HepG2 (cell line): ENCODE measurements around the gene XRCC5. TPM values are rescaled to one million over a fixed set of nuclear protein-coding genes. Genes with fewer than 3 reads are reported as not detected.

ENCODE experiments used
- ATF3 ChIP-seq: sonication (generic); formaldehyde crosslinking; IDR thresholded peaks from 2 replicates; pipeline ENCODE4 v1.4.0; 2020; ENCODE audit warnings: missing genetic modification reagents
- ATRX ChIP-seq: sonication (generic); formaldehyde crosslinking; IDR thresholded peaks from 2 replicates; pipeline ENCODE4 v1.4.0; 2020; ENCODE audit warnings: missing genetic modification reagents, borderline replicate concordance
- EP300 ChIP-seq, 3 experiments: sonication (generic) in 1 of 3; formaldehyde crosslinking in 1 of 3; IDR thresholded peaks; 2 replicates each; pipeline versions ENCODE4 v1.5.1 to v1.6.1; 2011 to 2020; ENCODE audit warnings: low read depth in 2 of 3, low read length in 2 of 3, borderline replicate concordance in 1 of 3, improper control_type of control experiment in 1 of 3, mild to moderate bottlenecking in 1 of 3, missing genetic modification reagents in 1 of 3, moderate library complexity in 1 of 3
- MTA1 ChIP-seq: sonication (generic); formaldehyde crosslinking; IDR thresholded peaks from 2 replicates; pipeline ENCODE4 v1.4.0; 2020; ENCODE audit warnings: missing genetic modification reagents, mild to moderate bottlenecking, borderline replicate concordance
- NCOA2 ChIP-seq: sonication (generic); formaldehyde crosslinking; IDR thresholded peaks from 2 replicates; pipeline ENCODE4 v1.8.0; 2022; ENCODE audit warnings: inconsistent platforms
- RFXANK ChIP-seq: IDR thresholded peaks from 2 replicates; pipeline ENCODE4 v1.6.1; 2016
- RORA ChIP-seq: sonication (generic); formaldehyde crosslinking; IDR thresholded peaks from 2 replicates; pipeline ENCODE4 v1.5.0; 2020; ENCODE audit warnings: mild to moderate bottlenecking, missing genetic modification reagents, moderate library complexity
- SMARCC2 ChIP-seq: fragments of 450-650 bp; IDR thresholded peaks from 2 replicates; pipeline ENCODE4 v1.6.1; 2017; ENCODE audit warnings: antibody characterized with exemption, mild to moderate bottlenecking
- SNAI1 ChIP-seq: sonication (generic); formaldehyde crosslinking; IDR thresholded peaks from 2 replicates; pipeline ENCODE4 v1.5.0; 2020; ENCODE audit warnings: mild to moderate bottlenecking, missing genetic modification reagents, borderline replicate concordance
- ZBTB20 ChIP-seq: sonication (generic); formaldehyde crosslinking; IDR thresholded peaks from 2 replicates; pipeline ENCODE4 v1.8.1; 2023; ENCODE audit warnings: missing genetic modification reagents, low read depth, mild to moderate bottlenecking, borderline replicate concordance
- ZNF446 ChIP-seq: sonication (generic); formaldehyde crosslinking; IDR thresholded peaks from 2 replicates; pipeline ENCODE4 v1.5.0; 2020; ENCODE audit warnings: mild to moderate bottlenecking, missing genetic modification reagents
- polyA plus RNA-seq, 8 experiments: library from polyadenylated mRNA; depleted of rRNA in 3 of 8; stranded (reverse) in 7 of 8; unstranded in 1 of 8; fragments of >200 nt; fragmentation: Illumina TruSeq in 4 of 8; extraction: Trizol in 4 of 8; gene quantifications; 2 replicates each; pipeline versions ENCODE4 v1.2.1 to v1.2.3, GENCODE V29; 2011 to 2016; ENCODE audit warnings: low read depth in 4 of 8, missing spikeins in 1 of 8, mixed read lengths in 1 of 8; ENCODE audit not compliant: insufficient read depth in 1 of 8
- total RNA-seq, 5 experiments: library from RNA; depleted of rRNA; stranded (reverse); fragments of >200 nt; fragmentation: Illumina TruSeq; extraction: Trizol; gene quantifications; 2 replicates each; pipeline ENCODE4 v1.2.3, GENCODE V29; 2016; ENCODE audit warnings: low read depth in 1 of 5
- TF ChIP-seq, protein P1 (sequence below): IDR thresholded peaks from 2 replicates; pipeline ENCODE4 v1.6.1; 2012; ENCODE audit warnings: low read depth, low read length, improper control_type of control experiment
- TF ChIP-seq, protein P2 (sequence below): sonication (generic); formaldehyde crosslinking; IDR thresholded peaks from 2 replicates; pipeline ENCODE4 v1.5.1; 2020; ENCODE audit warnings: mild to moderate bottlenecking, missing genetic modification reagents, borderline replicate concordance
- TF ChIP-seq, protein P3 (sequence below): IDR thresholded peaks from 2 replicates; pipeline ENCODE4 v1.6.1; 2016; ENCODE audit warnings: mild to moderate bottlenecking
- TF ChIP-seq, protein P4 (sequence below): sonication (generic); formaldehyde crosslinking; IDR thresholded peaks from 2 replicates; pipeline ENCODE4 v1.4.0; 2020; ENCODE audit warnings: missing genetic modification reagents, borderline replicate concordance
- TF ChIP-seq, protein P5 (sequence below): sonication (generic); formaldehyde crosslinking; IDR thresholded peaks from 2 replicates; pipeline ENCODE4 v1.5.0; 2020; ENCODE audit warnings: missing genetic modification reagents

The XRCC5 gene
- total and polyA plus RNA-seq, 2 of the 13 experiments (the other 11 are each of a cell fraction or from before 2014, with no cell fraction given), result 264 to 454 TPM

DNA sequence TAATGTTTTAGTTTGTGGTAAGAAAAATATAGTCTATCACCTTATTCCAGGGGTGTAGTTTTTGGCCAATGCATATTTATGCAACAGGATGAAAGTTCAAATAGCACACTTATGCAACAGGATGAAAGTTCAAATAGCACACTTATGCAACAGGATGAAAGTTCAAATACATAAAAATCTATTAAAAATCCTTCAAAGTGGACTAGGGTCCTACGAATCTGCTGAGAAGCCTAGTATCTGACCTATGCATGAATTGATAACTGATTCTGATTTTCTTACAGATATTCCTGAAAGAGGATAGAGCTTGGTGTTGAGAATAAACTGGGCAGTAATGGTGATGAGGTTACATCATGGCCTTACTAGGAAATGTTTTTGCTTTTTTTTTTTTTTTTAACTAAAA is 30.4 kb upstream of the XRCC5 start (continued):
- TF ChIP-seq, protein P1, sequence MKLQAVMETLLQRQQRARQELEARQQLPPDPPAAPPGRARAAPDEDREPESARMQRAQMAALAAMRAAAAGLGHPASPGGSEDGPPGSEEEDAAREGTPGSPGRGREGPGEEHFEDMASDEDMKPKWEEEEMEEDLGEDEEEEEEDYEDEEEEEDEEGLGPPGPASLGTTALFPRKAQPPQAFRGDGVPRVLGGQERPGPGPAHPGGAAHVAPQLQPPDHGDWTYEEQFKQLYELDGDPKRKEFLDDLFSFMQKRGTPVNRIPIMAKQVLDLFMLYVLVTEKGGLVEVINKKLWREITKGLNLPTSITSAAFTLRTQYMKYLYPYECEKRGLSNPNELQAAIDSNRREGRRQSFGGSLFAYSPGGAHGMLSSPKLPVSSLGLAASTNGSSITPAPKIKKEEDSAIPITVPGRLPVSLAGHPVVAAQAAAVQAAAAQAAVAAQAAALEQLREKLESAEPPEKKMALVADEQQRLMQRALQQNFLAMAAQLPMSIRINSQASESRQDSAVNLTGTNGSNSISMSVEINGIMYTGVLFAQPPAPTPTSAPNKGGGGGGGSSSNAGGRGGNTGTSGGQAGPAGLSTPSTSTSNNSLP, result peak; percentile 97
- TF ChIP-seq, protein P2, sequence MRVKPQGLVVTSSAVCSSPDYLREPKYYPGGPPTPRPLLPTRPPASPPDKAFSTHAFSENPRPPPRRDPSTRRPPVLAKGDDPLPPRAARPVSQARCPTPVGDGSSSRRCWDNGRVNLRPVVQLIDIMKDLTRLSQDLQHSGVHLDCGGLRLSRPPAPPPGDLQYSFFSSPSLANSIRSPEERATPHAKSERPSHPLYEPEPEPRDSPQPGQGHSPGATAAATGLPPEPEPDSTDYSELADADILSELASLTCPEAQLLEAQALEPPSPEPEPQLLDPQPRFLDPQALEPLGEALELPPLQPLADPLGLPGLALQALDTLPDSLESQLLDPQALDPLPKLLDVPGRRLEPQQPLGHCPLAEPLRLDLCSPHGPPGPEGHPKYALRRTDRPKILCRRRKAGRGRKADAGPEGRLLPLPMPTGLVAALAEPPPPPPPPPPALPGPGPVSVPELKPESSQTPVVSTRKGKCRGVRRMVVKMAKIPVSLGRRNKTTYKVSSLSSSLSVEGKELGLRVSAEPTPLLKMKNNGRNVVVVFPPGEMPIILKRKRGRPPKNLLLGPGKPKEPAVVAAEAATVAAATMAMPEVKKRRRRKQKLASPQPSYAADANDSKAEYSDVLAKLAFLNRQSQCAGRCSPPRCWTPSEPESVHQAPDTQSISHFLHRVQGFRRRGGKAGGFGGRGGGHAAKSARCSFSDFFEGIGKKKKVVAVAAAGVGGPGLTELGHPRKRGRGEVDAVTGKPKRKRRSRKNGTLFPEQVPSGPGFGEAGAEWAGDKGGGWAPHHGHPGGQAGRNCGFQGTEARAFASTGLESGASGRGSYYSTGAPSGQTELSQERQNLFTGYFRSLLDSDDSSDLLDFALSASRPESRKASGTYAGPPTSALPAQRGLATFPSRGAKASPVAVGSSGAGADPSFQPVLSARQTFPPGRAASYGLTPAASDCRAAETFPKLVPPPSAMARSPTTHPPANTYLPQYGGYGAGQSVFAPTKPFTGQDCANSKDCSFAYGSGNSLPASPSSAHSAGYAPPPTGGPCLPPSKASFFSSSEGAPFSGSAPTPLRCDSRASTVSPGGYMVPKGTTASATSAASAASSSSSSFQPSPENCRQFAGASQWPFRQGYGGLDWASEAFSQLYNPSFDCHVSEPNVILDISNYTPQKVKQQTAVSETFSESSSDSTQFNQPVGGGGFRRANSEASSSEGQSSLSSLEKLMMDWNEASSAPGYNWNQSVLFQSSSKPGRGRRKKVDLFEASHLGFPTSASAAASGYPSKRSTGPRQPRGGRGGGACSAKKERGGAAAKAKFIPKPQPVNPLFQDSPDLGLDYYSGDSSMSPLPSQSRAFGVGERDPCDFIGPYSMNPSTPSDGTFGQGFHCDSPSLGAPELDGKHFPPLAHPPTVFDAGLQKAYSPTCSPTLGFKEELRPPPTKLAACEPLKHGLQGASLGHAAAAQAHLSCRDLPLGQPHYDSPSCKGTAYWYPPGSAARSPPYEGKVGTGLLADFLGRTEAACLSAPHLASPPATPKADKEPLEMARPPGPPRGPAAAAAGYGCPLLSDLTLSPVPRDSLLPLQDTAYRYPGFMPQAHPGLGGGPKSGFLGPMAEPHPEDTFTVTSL (CRISPR knock-in tag), result peak; percentile 97
- TF ChIP-seq ATRX (CRISPR knock-in tag) (no peak), SNAI1 (CRISPR knock-in tag) (peak; percentile 76; the same call in 1 of the 2 replicates), ZBTB20 (CRISPR knock-in tag) (peak; percentile 82), NCOA2 (CRISPR knock-in tag) (peak; percentile 98), ATF3 (peak; percentile 82), ZNF446 (CRISPR knock-in tag) (no peak), RFXANK (CRISPR knock-in tag) (peak; percentile 76; the same call in 1 of the 2 replicates), EP300 (IDR thresholded peaks at IDR 0.05; ENCODE audit: low read depth in 2 of 2, low read length in 2 of 2) (peak; percentile 97), EP300 (CRISPR knock-in tag; IDR thresholded peaks at IDR 0.05; ENCODE audit: borderline replicate concordance) (peak; percentile 95), SMARCC2 (peak; percentile 97), MTA1 (no peak), RORA (peak; percentile 93; the same call in 1 of the 2 replicates)
- TF ChIP-seq, protein P3, sequence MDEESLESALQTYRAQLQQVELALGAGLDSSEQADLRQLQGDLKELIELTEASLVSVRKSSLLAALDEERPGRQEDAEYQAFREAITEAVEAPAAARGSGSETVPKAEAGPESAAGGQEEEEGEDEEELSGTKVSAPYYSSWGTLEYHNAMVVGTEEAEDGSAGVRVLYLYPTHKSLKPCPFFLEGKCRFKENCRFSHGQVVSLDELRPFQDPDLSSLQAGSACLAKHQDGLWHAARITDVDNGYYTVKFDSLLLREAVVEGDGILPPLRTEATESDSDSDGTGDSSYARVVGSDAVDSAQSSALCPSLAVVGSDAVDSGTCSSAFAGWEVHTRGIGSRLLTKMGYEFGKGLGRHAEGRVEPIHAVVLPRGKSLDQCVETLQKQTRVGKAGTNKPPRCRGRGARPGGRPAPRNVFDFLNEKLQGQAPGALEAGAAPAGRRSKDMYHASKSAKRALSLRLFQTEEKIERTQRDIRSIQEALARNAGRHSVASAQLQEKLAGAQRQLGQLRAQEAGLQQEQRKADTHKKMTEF (CRISPR knock-in tag), result peak; percentile 98
- TF ChIP-seq, protein P4, sequence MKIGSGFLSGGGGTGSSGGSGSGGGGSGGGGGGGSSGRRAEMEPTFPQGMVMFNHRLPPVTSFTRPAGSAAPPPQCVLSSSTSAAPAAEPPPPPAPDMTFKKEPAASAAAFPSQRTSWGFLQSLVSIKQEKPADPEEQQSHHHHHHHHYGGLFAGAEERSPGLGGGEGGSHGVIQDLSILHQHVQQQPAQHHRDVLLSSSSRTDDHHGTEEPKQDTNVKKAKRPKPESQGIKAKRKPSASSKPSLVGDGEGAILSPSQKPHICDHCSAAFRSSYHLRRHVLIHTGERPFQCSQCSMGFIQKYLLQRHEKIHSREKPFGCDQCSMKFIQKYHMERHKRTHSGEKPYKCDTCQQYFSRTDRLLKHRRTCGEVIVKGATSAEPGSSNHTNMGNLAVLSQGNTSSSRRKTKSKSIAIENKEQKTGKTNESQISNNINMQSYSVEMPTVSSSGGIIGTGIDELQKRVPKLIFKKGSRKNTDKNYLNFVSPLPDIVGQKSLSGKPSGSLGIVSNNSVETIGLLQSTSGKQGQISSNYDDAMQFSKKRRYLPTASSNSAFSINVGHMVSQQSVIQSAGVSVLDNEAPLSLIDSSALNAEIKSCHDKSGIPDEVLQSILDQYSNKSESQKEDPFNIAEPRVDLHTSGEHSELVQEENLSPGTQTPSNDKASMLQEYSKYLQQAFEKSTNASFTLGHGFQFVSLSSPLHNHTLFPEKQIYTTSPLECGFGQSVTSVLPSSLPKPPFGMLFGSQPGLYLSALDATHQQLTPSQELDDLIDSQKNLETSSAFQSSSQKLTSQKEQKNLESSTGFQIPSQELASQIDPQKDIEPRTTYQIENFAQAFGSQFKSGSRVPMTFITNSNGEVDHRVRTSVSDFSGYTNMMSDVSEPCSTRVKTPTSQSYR (CRISPR knock-in tag), result peak; percentile 84; the same call in 1 of the 2 replicates
- TF ChIP-seq, protein P5, sequence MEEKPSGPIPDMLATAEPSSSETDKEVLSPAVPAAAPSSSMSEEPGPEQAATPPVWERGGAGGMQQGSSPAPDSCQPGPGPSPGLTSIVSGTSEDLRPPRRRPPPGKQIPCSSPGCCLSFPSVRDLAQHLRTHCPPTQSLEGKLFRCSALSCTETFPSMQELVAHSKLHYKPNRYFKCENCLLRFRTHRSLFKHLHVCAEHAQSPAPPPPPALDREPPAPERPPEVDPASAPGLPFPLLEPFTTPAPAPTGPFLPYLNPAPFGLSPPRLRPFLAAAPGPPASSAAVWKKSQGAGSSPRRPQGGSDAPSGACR (CRISPR knock-in tag), result peak; percentile 87; the same call in 1 of the 2 replicates
